GM19397 (cell line): ENCODE results near the gene LSM14B.
"Not testable (repeated sequence)": the region's sequence is repeated elsewhere in the genome, so short reads cannot be mapped to it uniquely, and the experiment has no call there.

Experiments used
- ATAC-seq: cut with Tn5 transposase; IDR thresholded peaks from one replicate; pipeline ENCODE4 v1.9.1; 2021; ENCODE audit warnings: mild to moderate bottlenecking, moderate library complexity; ENCODE audit not compliant: unreplicated experiment

LSM14B gene

GRCh38 chr20:62111148-62111547, 11.1 kb upstream of the LSM14B start:
- ATAC-seq: no peak

GRCh38 chr20:62112368-62112767, 9.9 kb upstream of the LSM14B start:
- no peak for ATAC-seq

DNA sequence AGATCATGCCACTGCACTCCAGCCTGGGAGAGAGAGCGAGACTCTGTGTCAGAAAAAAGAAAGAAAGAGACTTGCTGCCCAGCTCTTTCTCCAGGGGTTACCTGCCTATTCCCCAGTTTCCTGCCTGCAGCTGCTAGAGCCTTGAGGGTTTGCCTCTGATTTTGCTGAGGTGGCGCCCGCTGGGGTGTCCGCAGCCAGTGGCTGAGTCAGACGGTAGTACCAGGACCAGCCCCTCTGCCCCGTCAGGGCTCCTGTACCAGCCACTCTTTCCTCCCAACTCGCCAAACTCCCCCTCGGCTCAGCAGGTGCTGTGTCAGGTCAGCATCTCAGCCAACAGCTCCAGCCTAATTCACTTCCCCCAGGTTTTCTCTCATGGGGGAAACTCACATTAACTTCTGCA, 7.4 kb upstream of the LSM14B start:
- ATAC-seq: no peak

- ATAC-seq: not testable (repeated sequence)
Measured at GRCh38 chr20:62115800-62116407, 6.4 kb upstream of the LSM14B start.

DNA sequence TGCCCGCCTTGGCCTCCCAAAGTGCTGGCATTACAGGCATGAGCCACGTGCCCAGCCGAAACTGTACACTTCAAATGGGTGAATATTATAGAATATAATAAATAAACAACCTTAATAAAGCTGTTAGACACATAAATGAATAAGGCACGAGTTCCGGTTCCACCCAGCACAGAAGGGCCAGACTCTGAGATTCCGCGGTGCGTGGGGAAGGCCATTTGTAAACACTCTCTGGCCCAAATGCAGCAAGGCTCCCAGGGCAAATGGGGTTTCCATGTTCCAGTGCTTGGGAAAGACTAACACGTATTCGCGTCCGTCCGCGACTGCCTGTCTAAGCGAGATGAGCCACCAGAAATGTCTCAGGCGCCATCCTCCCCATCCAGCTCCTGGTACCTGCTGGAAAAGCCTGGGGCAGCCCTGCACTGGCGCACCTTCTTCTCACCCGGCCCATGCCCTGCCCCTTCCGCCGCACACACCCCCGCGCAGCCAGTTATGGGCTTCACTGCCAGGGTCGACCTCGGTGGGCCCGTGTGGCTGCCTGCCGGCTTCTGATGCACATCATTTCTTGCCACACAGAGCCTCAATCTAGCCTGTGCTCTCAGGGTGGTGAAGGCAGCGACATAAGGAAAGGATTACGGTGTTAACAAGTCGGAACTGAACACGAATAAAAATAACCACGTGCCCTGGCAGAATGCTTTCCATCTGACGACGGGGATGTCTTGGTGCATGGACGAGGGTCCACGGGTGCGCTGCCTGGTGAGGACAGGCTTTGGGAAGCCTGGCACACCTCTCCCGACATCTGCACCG, 5.5 kb upstream of the LSM14B start:
- no peak for ATAC-seq

- no peak for ATAC-seq
Measured at GRCh38 chr20:62117362-62117646, 5.0 kb upstream of the LSM14B start.

DNA sequence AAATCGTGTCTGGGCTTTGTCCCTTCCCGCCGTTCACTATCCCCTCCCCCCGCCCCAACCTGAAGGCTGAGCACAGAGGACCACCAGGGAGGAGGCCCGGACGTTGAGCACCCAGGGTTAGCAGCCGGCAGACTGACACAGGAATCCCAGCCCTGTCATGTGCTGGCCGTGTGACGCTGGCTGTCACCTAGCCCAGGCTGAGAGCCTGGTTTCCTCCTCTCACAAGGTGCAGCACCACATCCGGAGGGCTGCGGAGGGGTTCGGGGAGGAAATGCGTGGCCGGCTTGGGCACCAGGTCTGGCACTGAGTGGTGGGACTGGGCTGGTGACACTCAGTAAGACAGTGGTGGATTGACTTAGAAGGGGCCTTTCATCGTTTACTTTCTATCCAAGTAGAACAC, 4.6 kb upstream of the LSM14B start:
- no peak for ATAC-seq

- ATAC-seq: no peak
Measured at GRCh38 chr20:62118113-62119043, 3.9 kb upstream of the LSM14B start.

GRCh38 chr20:62119115-62119514, 3.2 kb upstream of the LSM14B start:
- no peak for ATAC-seq

DNA sequence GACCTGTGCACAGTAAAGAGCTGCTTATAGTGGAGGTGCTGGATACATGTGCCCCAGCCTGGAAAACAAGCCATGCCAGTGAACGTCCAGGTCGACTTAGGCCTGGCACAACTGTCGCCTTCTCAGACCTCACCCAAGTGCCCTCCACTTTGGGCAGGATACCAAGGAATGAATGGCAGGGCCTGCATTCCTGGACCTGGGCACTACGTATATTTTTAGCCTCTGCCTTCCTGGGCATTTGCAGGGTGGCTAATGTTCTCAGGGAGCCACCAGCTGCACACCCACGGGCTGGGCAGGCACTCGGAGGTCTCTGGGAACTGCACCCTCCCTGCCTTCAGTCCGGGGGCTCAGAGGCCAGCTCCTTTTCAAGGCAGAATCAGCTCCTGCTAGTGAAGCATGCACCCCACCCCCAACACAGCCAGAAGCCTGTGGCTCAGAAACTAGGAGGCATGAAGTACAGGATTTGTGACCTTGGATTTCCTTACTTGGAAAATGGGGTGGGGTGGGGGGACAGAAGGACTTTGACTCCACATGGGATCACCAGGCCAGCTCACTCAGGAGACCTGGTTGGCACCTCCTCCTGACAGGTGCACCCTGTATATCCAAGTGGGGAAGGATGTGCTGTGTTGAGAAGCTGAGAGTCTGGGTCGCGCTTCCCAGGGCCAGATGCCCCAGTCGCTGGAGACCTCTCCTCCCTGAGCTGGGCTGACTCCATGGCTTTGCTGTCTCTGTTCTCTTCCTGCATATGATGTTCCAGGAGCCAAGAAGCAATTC, 2.5 kb upstream of the LSM14B start:
- no peak for ATAC-seq

DNA sequence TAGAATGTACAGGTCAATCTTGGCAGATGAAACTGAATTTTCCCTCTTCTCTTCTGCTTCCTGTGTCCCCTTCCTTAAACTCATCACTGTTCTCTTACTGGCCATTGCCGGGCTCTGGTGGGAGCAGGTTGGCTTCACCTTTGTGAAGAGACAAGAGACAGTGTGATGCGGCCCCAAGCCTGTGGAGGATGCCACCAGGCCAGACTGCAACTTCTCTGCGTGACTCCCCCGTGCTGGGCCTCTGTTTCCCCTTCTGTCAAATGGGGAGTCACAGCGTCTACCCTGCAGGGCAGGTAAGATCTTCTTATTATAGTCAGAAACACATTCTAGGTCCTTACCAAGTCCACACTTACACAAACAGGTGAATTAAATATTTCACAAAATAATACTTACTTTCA, 1.9 kb upstream of the LSM14B start:
- no peak for ATAC-seq

GRCh38 chr20:62120990-62121775, 1.1 kb upstream of the LSM14B start:
- ATAC-seq: peak; percentile 6

- peak; percentile 20 for ATAC-seq
Measured at GRCh38 chr20:62122654-62123449, 577 bp downstream of the LSM14B start.

GRCh38 chr20:62123450-62124118, 1.3 kb downstream of the LSM14B start:
- ATAC-seq: no peak

GRCh38 chr20:62126141-62126540, 3.9 kb downstream of the LSM14B start:
- no peak for ATAC-seq

- ATAC-seq: no peak
Measured at GRCh38 chr20:62127799-62128198, 5.5 kb downstream of the LSM14B start.

DNA sequence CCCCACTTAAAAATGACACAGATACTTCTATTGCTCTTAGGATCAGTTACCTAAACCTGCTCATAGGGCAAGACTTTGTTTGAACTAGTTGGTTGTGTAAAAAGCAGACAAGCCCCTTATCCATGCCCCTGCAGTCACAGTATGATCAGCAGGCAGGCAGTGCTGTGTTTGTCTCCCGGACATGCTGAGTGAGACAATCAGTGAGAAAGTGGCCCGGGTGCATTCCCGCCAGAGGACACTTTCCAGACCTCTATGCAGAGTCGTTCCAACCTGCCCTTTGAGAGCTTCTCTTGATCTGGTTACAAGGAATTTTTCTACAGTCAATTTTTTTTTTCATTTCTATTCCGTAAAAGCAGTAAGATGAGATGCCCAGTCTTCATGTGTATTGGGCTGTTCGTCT, 6.2 kb downstream of the LSM14B start:
- no peak for ATAC-seq

DNA sequence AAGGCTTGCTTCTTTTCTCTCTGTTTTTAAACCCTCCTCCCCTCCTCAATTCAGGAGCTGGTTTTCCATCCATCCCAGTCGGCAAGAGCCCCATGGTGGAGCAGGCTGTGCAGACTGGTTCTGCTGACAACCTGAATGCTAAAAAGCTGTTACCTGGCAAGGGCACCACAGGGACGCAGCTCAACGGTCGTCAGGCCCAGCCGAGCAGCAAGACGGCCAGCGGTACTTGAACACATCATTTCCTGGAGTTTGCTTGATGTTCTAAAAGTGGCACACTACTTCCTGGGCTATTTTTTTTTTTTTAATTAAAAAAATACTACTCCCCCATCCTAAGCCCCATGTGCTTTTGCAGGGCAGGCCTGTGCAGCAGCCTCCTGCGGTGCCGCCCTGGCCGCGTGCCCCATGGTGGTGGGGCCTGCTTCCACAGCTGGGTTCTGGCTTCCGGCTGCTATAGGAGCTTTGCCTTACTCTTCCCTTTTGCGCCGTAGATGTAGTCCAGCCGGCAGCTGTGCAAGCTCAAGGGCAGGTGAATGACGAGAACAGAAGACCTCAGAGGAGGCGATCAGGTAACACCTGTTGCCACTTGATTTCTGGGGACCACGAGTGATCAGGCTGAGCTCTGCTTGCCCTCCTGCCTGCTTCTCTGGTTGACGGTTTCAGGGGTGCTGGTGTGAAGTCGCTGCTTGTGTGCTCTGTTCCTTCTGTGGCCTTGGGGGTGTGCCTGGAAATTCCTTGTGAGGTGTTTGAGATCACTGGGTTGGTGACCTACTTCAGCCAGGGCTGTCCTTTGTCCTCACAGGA, 7.7 kb downstream of the LSM14B start:
- no peak for ATAC-seq
